Ishikawa (cell line): Measurements from ENCODE around the gene ATP10B.

Source experiments
- CEBPB ChIP-seq: IDR thresholded peaks from 2 replicates; pipeline ENCODE4 v1.6.1; 2012
- CREB1 ChIP-seq: IDR thresholded peaks from 2 replicates; pipeline ENCODE4 v1.6.1; 2012; ENCODE audit warnings: low read depth
- EGR1 ChIP-seq: IDR thresholded peaks from 2 replicates; pipeline ENCODE4 v1.6.1; 2012
- EP300 ChIP-seq: IDR thresholded peaks from 2 replicates; pipeline ENCODE4 v1.6.1; 2012; ENCODE audit warnings: borderline replicate concordance
- FOXM1 ChIP-seq: IDR thresholded peaks from 2 replicates; pipeline ENCODE4 v1.6.1; 2012; ENCODE audit warnings: low read depth, borderline replicate concordance
- NFIC ChIP-seq: IDR thresholded peaks from 2 replicates; pipeline ENCODE4 v1.6.1; 2012
- RAD21 ChIP-seq: IDR thresholded peaks from 2 replicates; pipeline ENCODE4 v1.6.1; 2012; ENCODE audit warnings: low read depth
- TAF1 ChIP-seq: IDR thresholded peaks from 2 replicates; pipeline ENCODE4 v1.6.1; 2012; ENCODE audit warnings: low read depth, mild to moderate bottlenecking
- TCF12 ChIP-seq: IDR thresholded peaks from 2 replicates; pipeline ENCODE4 v1.6.1; 2012; ENCODE audit warnings: low read depth
- TEAD4 ChIP-seq: IDR thresholded peaks from 2 replicates; pipeline ENCODE4 v1.6.1; 2012
- YY1 ChIP-seq: IDR thresholded peaks from 2 replicates; pipeline ENCODE4 v1.6.1; 2012; ENCODE audit warnings: low read depth
- ZBTB7A ChIP-seq: IDR thresholded peaks from 2 replicates; pipeline ENCODE4 v1.6.1; 2012; ENCODE audit warnings: low read depth
- TF ChIP-seq, protein P1 (sequence below): IDR thresholded peaks from 2 replicates; pipeline ENCODE4 v1.6.1; 2012
- TF ChIP-seq, protein P2 (sequence below): IDR thresholded peaks from 2 replicates; pipeline ENCODE4 v1.6.1; 2012
- TF ChIP-seq, protein P3 (sequence below): IDR thresholded peaks from 2 replicates; pipeline ENCODE4 v1.6.1; 2012; ENCODE audit warnings: low read depth, mild to moderate bottlenecking

The ATP10B gene

GRCh38 chr5:160800375-160801275, 51.4 kb downstream of the ATP10B start:
- no peak for TF ChIP-seq ZBTB7A
- no peak for TF ChIP-seq FOXM1
- TF ChIP-seq YY1: no peak
- TF ChIP-seq EGR1: no peak
- TF ChIP-seq TAF1: no peak
- TF ChIP-seq, protein P1, sequence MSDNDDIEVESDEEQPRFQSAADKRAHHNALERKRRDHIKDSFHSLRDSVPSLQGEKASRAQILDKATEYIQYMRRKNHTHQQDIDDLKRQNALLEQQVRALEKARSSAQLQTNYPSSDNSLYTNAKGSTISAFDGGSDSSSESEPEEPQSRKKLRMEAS: no peak
- TF ChIP-seq CREB1: no peak
- TF ChIP-seq NFIC: no peak
- TF ChIP-seq CEBPB: no peak
- TF ChIP-seq, protein P2, sequence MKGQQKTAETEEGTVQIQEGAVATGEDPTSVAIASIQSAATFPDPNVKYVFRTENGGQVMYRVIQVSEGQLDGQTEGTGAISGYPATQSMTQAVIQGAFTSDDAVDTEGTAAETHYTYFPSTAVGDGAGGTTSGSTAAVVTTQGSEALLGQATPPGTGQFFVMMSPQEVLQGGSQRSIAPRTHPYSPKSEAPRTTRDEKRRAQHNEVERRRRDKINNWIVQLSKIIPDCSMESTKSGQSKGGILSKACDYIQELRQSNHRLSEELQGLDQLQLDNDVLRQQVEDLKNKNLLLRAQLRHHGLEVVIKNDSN: no peak
- no peak for TF ChIP-seq EP300
- TF ChIP-seq, protein P3, sequence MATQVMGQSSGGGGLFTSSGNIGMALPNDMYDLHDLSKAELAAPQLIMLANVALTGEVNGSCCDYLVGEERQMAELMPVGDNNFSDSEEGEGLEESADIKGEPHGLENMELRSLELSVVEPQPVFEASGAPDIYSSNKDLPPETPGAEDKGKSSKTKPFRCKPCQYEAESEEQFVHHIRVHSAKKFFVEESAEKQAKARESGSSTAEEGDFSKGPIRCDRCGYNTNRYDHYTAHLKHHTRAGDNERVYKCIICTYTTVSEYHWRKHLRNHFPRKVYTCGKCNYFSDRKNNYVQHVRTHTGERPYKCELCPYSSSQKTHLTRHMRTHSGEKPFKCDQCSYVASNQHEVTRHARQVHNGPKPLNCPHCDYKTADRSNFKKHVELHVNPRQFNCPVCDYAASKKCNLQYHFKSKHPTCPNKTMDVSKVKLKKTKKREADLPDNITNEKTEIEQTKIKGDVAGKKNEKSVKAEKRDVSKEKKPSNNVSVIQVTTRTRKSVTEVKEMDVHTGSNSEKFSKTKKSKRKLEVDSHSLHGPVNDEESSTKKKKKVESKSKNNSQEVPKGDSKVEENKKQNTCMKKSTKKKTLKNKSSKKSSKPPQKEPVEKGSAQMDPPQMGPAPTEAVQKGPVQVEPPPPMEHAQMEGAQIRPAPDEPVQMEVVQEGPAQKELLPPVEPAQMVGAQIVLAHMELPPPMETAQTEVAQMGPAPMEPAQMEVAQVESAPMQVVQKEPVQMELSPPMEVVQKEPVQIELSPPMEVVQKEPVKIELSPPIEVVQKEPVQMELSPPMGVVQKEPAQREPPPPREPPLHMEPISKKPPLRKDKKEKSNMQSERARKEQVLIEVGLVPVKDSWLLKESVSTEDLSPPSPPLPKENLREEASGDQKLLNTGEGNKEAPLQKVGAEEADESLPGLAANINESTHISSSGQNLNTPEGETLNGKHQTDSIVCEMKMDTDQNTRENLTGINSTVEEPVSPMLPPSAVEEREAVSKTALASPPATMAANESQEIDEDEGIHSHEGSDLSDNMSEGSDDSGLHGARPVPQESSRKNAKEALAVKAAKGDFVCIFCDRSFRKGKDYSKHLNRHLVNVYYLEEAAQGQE: no peak
- no peak for TF ChIP-seq TCF12
- TF ChIP-seq RAD21: no peak
- TF ChIP-seq TEAD4: no peak

- TF ChIP-seq NFIC (no peak), TAF1 (no peak), YY1 (no peak), TEAD4 (no peak), RAD21 (no peak)
- TF ChIP-seq, protein P3: no peak
- TF ChIP-seq, protein P1: no peak
Observed at GRCh38 chr5:160799184-160799583, 52.8 kb downstream of the ATP10B start.

DNA sequence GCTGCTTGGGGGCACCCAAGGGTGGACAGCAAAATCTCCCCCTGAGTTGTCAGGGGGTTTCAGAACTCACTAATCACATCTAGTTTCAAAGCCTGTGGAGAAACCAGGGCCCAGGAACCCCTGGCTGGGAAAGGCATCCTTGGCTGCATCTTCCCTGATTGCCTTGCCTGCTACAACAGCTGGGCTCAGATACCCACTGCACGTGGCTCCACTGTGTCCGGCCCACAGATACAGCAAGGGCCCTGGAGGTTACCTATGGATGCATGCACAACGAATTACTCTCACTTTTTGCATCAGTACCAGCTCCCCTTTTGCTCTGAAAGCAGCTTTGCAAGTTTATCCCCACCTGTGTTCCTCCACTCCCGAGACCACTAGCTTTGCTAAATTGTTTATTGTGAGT, 55.0 kb downstream of the ATP10B start:
- TF ChIP-seq, protein P2: no peak
- TF ChIP-seq EP300: no peak
- TF ChIP-seq TEAD4: no peak
- TF ChIP-seq TCF12: no peak
- TF ChIP-seq, protein P1: no peak
- TF ChIP-seq ZBTB7A: no peak
- no peak for TF ChIP-seq TAF1
- TF ChIP-seq CEBPB: no peak
- no peak for TF ChIP-seq EGR1
- TF ChIP-seq NFIC: no peak
- no peak for TF ChIP-seq YY1

DNA sequence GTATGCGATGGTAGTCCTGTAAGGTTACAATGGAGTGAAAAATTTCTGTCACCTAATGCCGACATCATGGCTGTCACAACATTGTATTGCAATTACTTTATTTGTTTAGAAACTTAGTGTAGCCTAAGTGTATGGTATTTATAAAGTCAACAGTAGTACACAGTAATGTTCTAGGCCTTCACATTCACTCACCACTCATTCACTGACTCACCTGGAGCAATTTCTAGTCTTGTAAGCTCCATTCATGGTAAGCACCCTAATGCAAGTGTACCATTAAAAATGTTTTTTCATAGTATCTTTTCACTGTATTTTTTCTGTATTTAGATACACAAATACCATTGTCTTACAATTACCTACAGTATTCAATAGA, 58.5 kb downstream of the ATP10B start:
- TF ChIP-seq, protein P1: no peak
- TF ChIP-seq, protein P3: no peak
- TF ChIP-seq EGR1: no peak
